Gastroesophageal sphincter (tissue), 4 donors: ENCODE measurements around the gene NEDD9. TPM values are rescaled to one million over a fixed set of nuclear protein-coding genes. Genes with fewer than 3 reads are reported as not detected.

ENCODE experiments used
- ATAC-seq: fragments of 150-250 bp; one replicate; pipeline ENCODE4 v1.9.1; 2016; ENCODE audit warnings: mild to moderate bottlenecking, moderate library complexity
- H3K27ac ChIP-seq, 4 donors: fragments of 200-600 bp; sonication (generic) in 3 of 4; 1 replicate in 3 of 4; 2 replicates in 1 of 4; pipeline ENCODE4 v1.5.1; 2016 to 2019
- H3K27me3 ChIP-seq: fragments of 200-600 bp; sonication (generic); one replicate; pipeline ENCODE4 v1.5.1; 2019
- H3K36me3 ChIP-seq, 2 donors: fragments of 200-600 bp; sonication (generic); one replicate each; pipeline ENCODE4 v1.5.1; 2019; ENCODE audit warnings: control low read depth in 1 of 2
- H3K4me1 ChIP-seq, 3 donors: fragments of 200-600 bp; sonication (generic); 1 replicate in 2 of 3; 2 replicates in 1 of 3; pipeline ENCODE4 v1.5.1; 2016 to 2019; ENCODE audit warnings: control low read depth in 2 of 3
- H3K4me3 ChIP-seq, 2 donors: fragments of 200-600 bp; sonication (generic); one replicate each; pipeline ENCODE4 v1.5.1; 2019; ENCODE audit warnings: mild to moderate bottlenecking in 1 of 2, moderate library complexity in 1 of 2
- H3K9me3 ChIP-seq, 3 donors: fragments of 200-600 bp; sonication (generic); one replicate each; pipeline ENCODE4 v1.5.1; 2017 to 2019; ENCODE audit warnings: control low read depth in 2 of 3
- CTCF ChIP-seq, 4 experiments: fragments of 200-600 bp in 2 of 4; fragments of 450-650 bp in 2 of 4; sonication (generic) in 1 of 4; IDR thresholded peaks; one replicate each; pipeline ENCODE4 v1.5.1; 2017 to 2019; ENCODE audit warnings: antibody characterized with exemption in 4 of 4, mild to moderate bottlenecking in 2 of 4, moderate library complexity in 2 of 4
- EP300 ChIP-seq: sonication (generic); formaldehyde crosslinking; IDR thresholded peaks from one replicate; pipeline ENCODE4 v1.6.1; 2017; ENCODE audit warnings: antibody characterized with exemption, mild to moderate bottlenecking
- POLR2A ChIP-seq, 2 donors: fragments of 450-650 bp; IDR thresholded peaks; one replicate each; pipeline ENCODE4 v1.6.1; 2017; ENCODE audit warnings: antibody characterized with exemption in 2 of 2, mild to moderate bottlenecking in 2 of 2, moderate library complexity in 1 of 2
- POLR2AphosphoS5 ChIP-seq: sonication (generic); formaldehyde crosslinking; IDR thresholded peaks from one replicate; pipeline ENCODE4 v1.6.1; 2017; ENCODE audit warnings: antibody characterized with exemption
- WGBS, 2 donors: methylation state at CpG; one replicate each; pipeline ENCODE4 v1.1.5; 2018; ENCODE audit warnings: low coverage in 1 of 2; 5-methylcytosine and 5-hydroxymethylcytosine counted together
- small RNA-seq, 4 donors: library from RNA; depleted of rRNA; stranded (forward); fragments of <200 nt; gene quantifications; one replicate each; pipeline ENCODE3, GENCODE V24; 2016
- total RNA-seq, 4 donors: library from RNA; depleted of rRNA; stranded (reverse); fragments of >200 nt; gene quantifications; one replicate each; pipeline ENCODE4 v1.1.0, GENCODE V29; 2016

The NEDD9 gene
- total RNA-seq, 4 donors from 2014 or later: 13.1 to 42.7 (median 26.7) TPM

GRCh38 chr6:11141295-11141694 is 91.2 kb downstream of the NEDD9 start:
- Histone ChIP-seq H3K9me3 (no peaks in the 10 kb centered on the region), H3K36me3 (no peaks in the 10 kb centered on the region), H3K4me1 (no peaks in the 10 kb centered on the region), H3K4me3 (no peak overlapping the region), H3K27me3 (no peaks in the 10 kb centered on the region), H3K27ac (no peak overlapping the region)
- ATAC-seq: no peak
- WGBS, 2 donors: 100% methylated on average over 3 of the region's 3 CpGs; no CpG with 5 or more reads in 1 of the 2 donors
- TF ChIP-seq CTCF (IDR thresholded peaks at IDR 0.05): no peak
- no peak for TF ChIP-seq POLR2A (IDR thresholded peaks at IDR 0.05)
- TF ChIP-seq POLR2AphosphoS5: no peak
- no peak for TF ChIP-seq EP300

DNA sequence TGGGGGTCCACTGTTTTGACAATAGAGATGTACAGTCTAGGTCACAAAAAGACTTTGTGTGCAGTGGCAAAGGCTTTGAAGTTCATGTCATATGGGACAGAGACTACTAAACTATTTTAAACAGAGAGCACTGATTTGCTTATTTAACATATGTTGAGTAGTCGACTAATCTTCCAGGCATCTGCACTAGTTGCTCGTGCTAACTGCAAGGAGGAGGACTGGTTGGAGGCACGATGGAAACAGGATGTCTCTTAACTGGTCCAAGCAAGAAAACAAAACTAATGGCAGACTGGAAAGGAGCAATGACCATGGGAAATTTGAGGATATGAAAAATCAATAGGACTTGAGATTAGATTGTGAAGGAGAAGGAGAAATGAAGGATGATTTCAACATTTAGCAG is 92.4 kb downstream of the NEDD9 start:
- no peak for ATAC-seq
- no peaks in the 10 kb centered on the region for H3K4me1 ChIP-seq
- no peaks in the 10 kb centered on the region for H3K9me3 ChIP-seq
- 61 to 81% methylated on average over 3 of the region's 3 CpGs for WGBS, 2 donors
- TF ChIP-seq CTCF (IDR thresholded peaks at IDR 0.05): no peak
- TF ChIP-seq POLR2A (IDR thresholded peaks at IDR 0.05): no peak
- TF ChIP-seq EP300: no peak
- TF ChIP-seq POLR2AphosphoS5: no peak
- peaks cover 0 to 12% of the 10 kb centered on the region in 2 donors for H3K36me3 ChIP-seq
- no peaks in the 10 kb centered on the region for H3K27me3 ChIP-seq
- no peak overlapping the region for H3K4me3 ChIP-seq
- no peak overlapping the region for H3K27ac ChIP-seq

- no peaks in the 10 kb centered on the region for H3K27me3 ChIP-seq
- no peaks in the 10 kb centered on the region for H3K4me1 ChIP-seq
- TF ChIP-seq POLR2AphosphoS5 (no peak), EP300 (no peak), POLR2A (IDR thresholded peaks at IDR 0.05) (no peak), CTCF (IDR thresholded peaks at IDR 0.05) (no peak)
- ATAC-seq: no peak
- WGBS, 2 donors: 83 to 87% methylated on average over 2 to 3 of the region's 3 CpGs
- H3K27ac ChIP-seq: no peak overlapping the region
- peaks cover 0 to 19% of the 10 kb centered on the region in 2 donors for H3K36me3 ChIP-seq
- H3K9me3 ChIP-seq: no peaks in the 10 kb centered on the region
- H3K4me3 ChIP-seq: no peak overlapping the region
Measured at GRCh38 chr6:11139051-11139960, 93.2 kb downstream of the NEDD9 start.

DNA sequence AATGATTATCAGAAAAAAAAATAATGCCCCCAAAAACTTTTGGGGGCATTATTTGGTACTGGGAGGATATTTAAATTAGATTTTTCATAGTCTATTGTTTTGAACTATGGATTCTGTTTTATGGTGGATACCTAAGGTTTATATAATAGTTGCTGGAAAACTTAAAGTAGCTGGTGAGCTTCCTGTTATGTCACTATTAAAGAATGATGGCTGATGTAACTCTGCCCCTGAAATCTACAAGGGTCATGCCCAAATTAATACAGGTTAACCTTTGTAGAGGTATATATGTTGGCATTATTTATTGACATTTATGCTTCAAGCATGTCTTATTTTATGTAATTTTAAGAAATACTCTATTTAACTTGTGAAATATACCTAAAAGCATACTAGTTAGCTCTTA is 95.7 kb downstream of the NEDD9 start:
- ATAC-seq: no peak
- TF ChIP-seq POLR2A (IDR thresholded peaks at IDR 0.05) (no peak), POLR2AphosphoS5 (no peak), CTCF (IDR thresholded peaks at IDR 0.05) (no peak), EP300 (no peak)
- Histone ChIP-seq H3K4me1 (no peaks in the 10 kb centered on the region), H3K36me3 (peaks cover 0 to 19% of the 10 kb centered on the region in 2 donors), H3K27me3 (no peaks in the 10 kb centered on the region), H3K27ac (no peak overlapping the region), H3K9me3 (no peaks in the 10 kb centered on the region), H3K4me3 (no peak overlapping the region)

Small RNA genes within 50 kb of the gene (small RNA-seq; reads per million reads assigned to genes)
- 0 reads per million in 4 donors for gene AL136139.1

Other genes with a start within 250 kb of the NEDD9 start
- gene ELOVL2, start 188.4 kb downstream of the NEDD9 start, total RNA-seq: under 1 TPM in 3 of 4 donors, not detected in 1; 0.40 to 0.87 (median 0.62) TPM
- 10 to 100 TPM in 3 of 4 donors, 1 to 10 TPM in 1; 8.3 to 13.5 (median 12.5) TPM for gene SMIM13, start 138.8 kb downstream of the NEDD9 start, total RNA-seq
- under 1 TPM in 2 of 4 donors, not detected in 2; 0.12 to 0.27 TPM for gene ERVFRD-1, start 120.9 kb downstream of the NEDD9 start, total RNA-seq